Sigmoid colon (tissue), 4 donors: ENCODE measurements around the gene NRXN3.

Experiments used
- EP300 ChIP-seq, 4 donors: sonication (generic); formaldehyde crosslinking; IDR thresholded peaks; one replicate each; pipeline ENCODE4 v1.6.1; 2017; ENCODE audit warnings: antibody characterized with exemption in 4 of 4
- POLR2A ChIP-seq, 2 donors: fragments of 450-650 bp; IDR thresholded peaks; one replicate each; pipeline ENCODE4 v1.6.1; 2016; ENCODE audit warnings: antibody characterized with exemption in 2 of 2, mild to moderate bottlenecking in 2 of 2, moderate library complexity in 2 of 2
- POLR2AphosphoS5 ChIP-seq, 4 donors: sonication (generic); formaldehyde crosslinking; IDR thresholded peaks; one replicate each; pipeline ENCODE4 v1.6.1; 2017; ENCODE audit warnings: antibody characterized with exemption in 4 of 4
- TF ChIP-seq, protein P1 (sequence below), 4 experiments: fragments of 450-650 bp in 3 of 4; fragments of 200-600 bp in 1 of 4; IDR thresholded peaks; one replicate each; pipeline ENCODE4 v1.5.1; 2016 to 2019; ENCODE audit warnings: antibody characterized with exemption in 4 of 4, mild to moderate bottlenecking in 3 of 4, moderate library complexity in 2 of 4

- TF ChIP-seq, protein P1, sequence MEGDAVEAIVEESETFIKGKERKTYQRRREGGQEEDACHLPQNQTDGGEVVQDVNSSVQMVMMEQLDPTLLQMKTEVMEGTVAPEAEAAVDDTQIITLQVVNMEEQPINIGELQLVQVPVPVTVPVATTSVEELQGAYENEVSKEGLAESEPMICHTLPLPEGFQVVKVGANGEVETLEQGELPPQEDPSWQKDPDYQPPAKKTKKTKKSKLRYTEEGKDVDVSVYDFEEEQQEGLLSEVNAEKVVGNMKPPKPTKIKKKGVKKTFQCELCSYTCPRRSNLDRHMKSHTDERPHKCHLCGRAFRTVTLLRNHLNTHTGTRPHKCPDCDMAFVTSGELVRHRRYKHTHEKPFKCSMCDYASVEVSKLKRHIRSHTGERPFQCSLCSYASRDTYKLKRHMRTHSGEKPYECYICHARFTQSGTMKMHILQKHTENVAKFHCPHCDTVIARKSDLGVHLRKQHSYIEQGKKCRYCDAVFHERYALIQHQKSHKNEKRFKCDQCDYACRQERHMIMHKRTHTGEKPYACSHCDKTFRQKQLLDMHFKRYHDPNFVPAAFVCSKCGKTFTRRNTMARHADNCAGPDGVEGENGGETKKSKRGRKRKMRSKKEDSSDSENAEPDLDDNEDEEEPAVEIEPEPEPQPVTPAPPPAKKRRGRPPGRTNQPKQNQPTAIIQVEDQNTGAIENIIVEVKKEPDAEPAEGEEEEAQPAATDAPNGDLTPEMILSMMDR (IDR thresholded peaks at IDR 0.05), result no peak
- TF ChIP-seq EP300 (IDR thresholded peaks at IDR 0.05) (no peak), POLR2AphosphoS5 (IDR thresholded peaks at IDR 0.05) (no peak), POLR2A (IDR thresholded peaks at IDR 0.05) (no peak)
Measured at GRCh38 chr14:79663453-79663852, 1493.3 kb downstream of the NRXN3 start.
